Trophoblast cell (in vitro differentiated cells and primary cell): ENCODE measurements around the gene PRAMEF18.
"Not testable (repeated sequence)": the region's sequence is repeated elsewhere in the genome, so short reads cannot be mapped to it uniquely, and the experiment has no call there.

Source experiments
- DNase-seq, 2 donors: peaks; one replicate each; pipeline ENCODE4 v3.0.0-alpha.2; 2016
- H2AFZ ChIP-seq: 2 replicates; pipeline ENCODE4 v1.6.1; 2013; ENCODE audit warnings: low read length, moderate library complexity, mild to moderate bottlenecking; ENCODE audit not compliant: insufficient read depth, poor library complexity
- H2AK5ac ChIP-seq: 2 replicates; pipeline ENCODE4 v1.6.1; 2013; ENCODE audit warnings: mild to moderate bottlenecking, low read length
- H2BK120ac ChIP-seq: 2 replicates; pipeline ENCODE4 v1.6.1; 2013; ENCODE audit warnings: low read length, mild to moderate bottlenecking, moderate library complexity; ENCODE audit not compliant: insufficient read depth, poor library complexity
- H2BK12ac ChIP-seq: 2 replicates; pipeline ENCODE4 v1.6.1; 2013; ENCODE audit warnings: mild to moderate bottlenecking, low read length, moderate library complexity
- H2BK5ac ChIP-seq: 2 replicates; pipeline ENCODE4 v1.6.1; 2013; ENCODE audit warnings: low read length, low read depth, moderate library complexity, mild to moderate bottlenecking; ENCODE audit not compliant: poor library complexity
- H3K14ac ChIP-seq: 2 replicates; pipeline ENCODE4 v1.6.1; 2013; ENCODE audit warnings: mild to moderate bottlenecking, low read length
- H3K18ac ChIP-seq: 2 replicates; pipeline ENCODE4 v1.6.1; 2013; ENCODE audit warnings: mild to moderate bottlenecking, low read length
- H3K23ac ChIP-seq: 2 replicates; pipeline ENCODE4 v1.6.1; 2013; ENCODE audit warnings: low read length
- H3K27ac ChIP-seq: 2 replicates; pipeline ENCODE4 v1.5.1; 2013; ENCODE audit warnings: low read depth, mild to moderate bottlenecking, inconsistent platforms, low read length, moderate library complexity
- H3K27me3 ChIP-seq: 2 replicates; pipeline ENCODE4 v1.6.1; 2013; ENCODE audit warnings: inconsistent platforms, mild to moderate bottlenecking, low read length, moderate library complexity; ENCODE audit not compliant: insufficient read depth
- H3K36me3 ChIP-seq, 2 experiments: 1 replicate in 1 of 2; 2 replicates in 1 of 2; pipeline ENCODE4 v1.6.1; 2013; ENCODE audit warnings: low read length in 2 of 2, mild to moderate bottlenecking in 2 of 2, moderate library complexity in 1 of 2; ENCODE audit not compliant: insufficient read depth in 2 of 2, control insufficient read depth in 1 of 2
- H3K4ac ChIP-seq: 2 replicates; pipeline ENCODE4 v1.6.1; 2013; ENCODE audit warnings: low read depth, mild to moderate bottlenecking, low read length, moderate library complexity
- H3K4me1 ChIP-seq, 2 experiments: 1 replicate in 1 of 2; 2 replicates in 1 of 2; pipeline ENCODE4 v1.6.1; 2013; ENCODE audit warnings: low read length in 2 of 2, mild to moderate bottlenecking in 2 of 2, moderate library complexity in 1 of 2; ENCODE audit not compliant: insufficient read depth in 2 of 2, control insufficient read depth in 1 of 2
- H3K4me2 ChIP-seq: 2 replicates; pipeline ENCODE4 v1.6.1; 2013; ENCODE audit warnings: inconsistent platforms, mild to moderate bottlenecking, low read length, moderate library complexity
- H3K4me3 ChIP-seq: 2 replicates; pipeline ENCODE4 v1.5.1; 2013; ENCODE audit warnings: mild to moderate bottlenecking, low read depth, low read length, inconsistent platforms
- H3K79me1 ChIP-seq: one replicate; pipeline ENCODE4 v1.6.1; 2013; ENCODE audit warnings: low read length
- H3K79me2 ChIP-seq: 2 replicates; pipeline ENCODE4 v1.6.1; 2013; ENCODE audit warnings: low read length, mild to moderate bottlenecking; ENCODE audit not compliant: control insufficient read depth, insufficient read depth, poor library complexity
- H3K9ac ChIP-seq: 2 replicates; pipeline ENCODE4 v1.6.1; 2013; ENCODE audit warnings: mild to moderate bottlenecking, low read length
- H3K9me3 ChIP-seq: 2 replicates; pipeline ENCODE4 v1.6.1; 2013; ENCODE audit warnings: low read depth, mild to moderate bottlenecking, control low read depth, inconsistent platforms, low read length; ENCODE audit not compliant: insufficient read depth
- H4K12ac ChIP-seq: 2 replicates; pipeline ENCODE4 v1.6.1; 2013; ENCODE audit warnings: low read depth, mild to moderate bottlenecking, low read length, moderate library complexity
- H4K8ac ChIP-seq: 2 replicates; pipeline ENCODE4 v1.6.1; 2013; ENCODE audit warnings: low read depth, mild to moderate bottlenecking, low read length, moderate library complexity
- H4K91ac ChIP-seq: one replicate; pipeline ENCODE4 v1.6.1; 2013; ENCODE audit warnings: low read depth, mild to moderate bottlenecking, low read length, moderate library complexity
- WGBS: extraction: QIAGEN DNeasy Blood & Tissue Kit; methylation state at CpG from one replicate; pipeline ENCODE4 v1.1.7; 2013; ENCODE audit warnings: missing lambda C conversion rate; ENCODE audit not compliant: insufficient read length, insufficient coverage; ENCODE audit errors: extremely low coverage; 5-methylcytosine and 5-hydroxymethylcytosine counted together

Gene PRAMEF18

DNA sequence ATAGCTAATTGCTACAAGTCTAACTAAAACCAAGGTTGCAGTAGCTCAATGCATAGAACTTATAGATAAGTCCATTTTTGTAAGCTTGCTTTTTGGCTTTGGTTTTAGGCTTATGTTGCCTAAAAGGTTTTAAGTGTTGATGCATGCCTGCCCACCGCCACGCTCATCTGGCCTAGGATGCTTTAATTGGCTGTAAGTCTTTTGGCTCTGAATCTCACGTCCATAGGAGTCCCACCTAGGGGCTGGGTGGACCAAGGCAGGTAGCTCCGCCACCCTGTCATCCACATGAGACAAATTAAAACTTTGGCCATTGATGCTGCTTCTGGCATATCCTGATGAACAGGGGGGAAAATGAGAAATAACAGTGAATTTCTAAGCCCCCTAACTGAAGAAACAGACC, 11.6 kb upstream of the PRAMEF18 start:
- H3K36me3 ChIP-seq, result not testable (repeated sequence)

DNA sequence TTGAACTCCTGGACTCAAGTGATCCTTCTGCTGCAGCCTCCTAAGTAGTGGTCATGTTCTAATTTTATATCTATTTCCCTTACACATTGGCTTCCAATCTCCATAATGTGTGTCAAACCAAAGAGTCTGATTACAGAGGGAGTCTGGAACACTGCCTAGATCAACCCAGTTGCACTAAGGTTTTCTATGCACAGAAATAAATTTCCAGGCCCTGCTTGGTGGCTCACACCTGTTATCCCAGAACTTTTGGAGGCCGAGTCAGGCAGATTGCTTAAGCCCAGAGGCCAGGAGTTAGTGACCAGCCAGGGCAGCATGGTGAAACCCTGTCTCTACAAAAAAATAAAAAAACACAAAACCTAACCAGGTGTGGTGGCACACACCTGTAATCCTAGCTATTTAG, 8.1 kb upstream of the PRAMEF18 start:
- no CpG with 5 or more reads among the region's 1 CpG for WGBS

More for the DNA sequence above, 11.6 kb upstream of the PRAMEF18 start:
- H3K4me1 ChIP-seq, H2AK5ac ChIP-seq, H3K4ac ChIP-seq, H3K27me3 ChIP-seq, H3K79me1 ChIP-seq, H4K12ac ChIP-seq, H2BK5ac ChIP-seq, H4K91ac ChIP-seq, H3K4me2 ChIP-seq, H3K27ac ChIP-seq, H2AFZ ChIP-seq, H3K18ac ChIP-seq, H3K4me3 ChIP-seq, DNase-seq, H3K23ac ChIP-seq, H2BK120ac ChIP-seq, H2BK12ac ChIP-seq, H3K14ac ChIP-seq, H3K9ac ChIP-seq, H4K8ac ChIP-seq, H3K79me2 ChIP-seq: not testable (repeated sequence)
- no CpG with 5 or more reads among the region's 4 CpGs for WGBS
- H3K9me3 ChIP-seq, result peaks cover 40% of the 10 kb centered on the region

GRCh38 chr1:13232056-13232455, 6.1 kb upstream of the PRAMEF18 start:
- H3K36me3 ChIP-seq, H3K14ac ChIP-seq, H3K4me2 ChIP-seq, H3K79me2 ChIP-seq, H3K4me3 ChIP-seq, H2AK5ac ChIP-seq, H4K8ac ChIP-seq, H3K4me1 ChIP-seq, H2AFZ ChIP-seq, H4K91ac ChIP-seq, H2BK5ac ChIP-seq, H2BK12ac ChIP-seq, H3K27me3 ChIP-seq, H4K12ac ChIP-seq, H3K23ac ChIP-seq, H3K18ac ChIP-seq, H3K4ac ChIP-seq, DNase-seq, H2BK120ac ChIP-seq, H3K9ac ChIP-seq, H3K27ac ChIP-seq, H3K79me1 ChIP-seq: not testable (repeated sequence)
- no CpG with 5 or more reads among the region's 2 CpGs for WGBS
- H3K9me3 ChIP-seq, result peaks cover 40% of the 10 kb centered on the region

More for the DNA sequence above, 8.1 kb upstream of the PRAMEF18 start:
- not testable (repeated sequence) for H3K14ac ChIP-seq, H3K23ac ChIP-seq, H4K8ac ChIP-seq, H3K27ac ChIP-seq, H3K36me3 ChIP-seq, H2AFZ ChIP-seq, H2BK5ac ChIP-seq, H3K79me2 ChIP-seq, H3K79me1 ChIP-seq, H3K4me1 ChIP-seq, H3K4ac ChIP-seq, H3K4me3 ChIP-seq, H3K4me2 ChIP-seq, H2BK120ac ChIP-seq, H2BK12ac ChIP-seq, H2AK5ac ChIP-seq, H4K12ac ChIP-seq, H3K27me3 ChIP-seq, H3K18ac ChIP-seq, H3K9ac ChIP-seq, H4K91ac ChIP-seq
- peaks cover 36% of the 10 kb centered on the region for H3K9me3 ChIP-seq
- peak in 1 of 2 donors; percentile 1 for DNase-seq

DNA sequence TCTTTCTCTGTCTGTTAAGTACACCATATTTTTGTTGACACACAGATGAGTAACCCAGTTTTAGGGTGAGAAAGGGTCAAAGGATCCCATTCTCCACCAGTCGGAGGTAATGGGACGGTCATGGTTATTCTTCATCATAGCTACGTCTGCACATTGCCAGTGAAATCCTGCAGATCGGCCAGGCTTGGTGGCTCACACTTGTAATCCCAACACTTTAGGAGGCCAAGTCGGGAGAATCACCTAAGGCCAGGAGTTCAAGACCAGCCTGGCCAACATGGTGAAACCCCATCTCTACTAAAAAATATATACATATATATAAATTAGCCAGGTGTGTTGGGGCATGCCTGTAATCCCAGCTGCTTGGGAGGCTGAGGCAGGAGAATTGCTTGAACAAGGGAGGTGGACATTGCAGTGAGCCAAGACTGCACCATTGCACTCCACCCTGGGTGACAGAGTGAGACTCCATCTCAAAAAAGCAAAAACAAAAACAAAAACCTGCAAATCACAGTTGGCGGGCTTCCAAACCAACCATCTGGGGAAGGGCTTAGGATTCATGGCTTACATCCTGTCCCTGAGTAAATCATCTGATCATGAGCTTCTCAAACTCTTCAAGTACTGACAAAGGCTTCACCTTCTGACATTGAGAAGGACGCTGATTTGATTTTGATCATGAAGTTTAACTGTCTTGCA, 5.3 kb upstream of the PRAMEF18 start:
- not testable (repeated sequence) for H3K14ac ChIP-seq
- DNase-seq, result peak in 1 of 2 donors; percentile 0

More for the DNA sequence above, 5.3 kb upstream of the PRAMEF18 start:
- H3K4me2 ChIP-seq, H3K27me3 ChIP-seq, H3K4ac ChIP-seq, H2BK12ac ChIP-seq, H3K4me1 ChIP-seq, H3K18ac ChIP-seq, H4K8ac ChIP-seq, H3K9ac ChIP-seq, H3K79me1 ChIP-seq, H3K27ac ChIP-seq, H3K36me3 ChIP-seq, H3K4me3 ChIP-seq, H3K23ac ChIP-seq, H2AFZ ChIP-seq, H4K12ac ChIP-seq, H2BK5ac ChIP-seq, H2BK120ac ChIP-seq, H4K91ac ChIP-seq, H2AK5ac ChIP-seq, H3K79me2 ChIP-seq: not testable (repeated sequence)
- no CpG with 5 or more reads among the region's 7 CpGs for WGBS
- peaks cover 42% of the 10 kb centered on the region for H3K9me3 ChIP-seq
